Stimulated activated CD8-positive, alpha-beta memory T cell treated with anti-CD3 and anti-CD28 coated beads, Interleukin-15, amount 100 ng/mL, for 24 hours (primary cell): ENCODE measurements around the gene FKBP14.

Experiments
- DNase-seq: peaks from one replicate; pipeline ENCODE4 v3.0.0-alpha.2; 2020; ENCODE audit warnings: low read depth

FKBP14 gene

GRCh38 chr7:30032310-30033125 lies 6.0 kb upstream of the FKBP14 start:
- no peak for DNase-seq

GRCh38 chr7:30029696-30030095 lies 3.2 kb upstream of the FKBP14 start:
- no peak for DNase-seq

GRCh38 chr7:30028749-30029635 lies 2.5 kb upstream of the FKBP14 start:
- no peak for DNase-seq

- DNase-seq, result peak; percentile 83
These were observed 1.8 kb upstream of the FKBP14 start, which contains the start of gene PLEKHA8 for GRCh38 chr7:30028216-30028748. PLEKHA8 (plus strand) TSS chr7:30028412; CDS start chr7:30028763, 351 bp downstream.

GRCh38 chr7:30027740-30028215 lies 1.3 kb upstream of the FKBP14 start:
- DNase-seq, result no peak

GRCh38 chr7:30027065-30027456 lies 559 bp upstream of the FKBP14 start:
- no peak for DNase-seq

GRCh38 chr7:30023524-30023923 lies 3.0 kb downstream of the FKBP14 start:
- no peak for DNase-seq

- no peak for DNase-seq
These were observed 3.5 kb downstream of the FKBP14 start for GRCh38 chr7:30022991-30023390.

GRCh38 chr7:30020535-30020934 lies 6.0 kb downstream of the FKBP14 start:
- no peak for DNase-seq

- DNase-seq, result no peak
These were observed 6.5 kb downstream of the FKBP14 start for GRCh38 chr7:30019960-30020359.

GRCh38 chr7:30019387-30019786 lies 7.1 kb downstream of the FKBP14 start:
- DNase-seq, result no peak

- no peak for DNase-seq
These were observed 8.1 kb downstream of the FKBP14 start for GRCh38 chr7:30018451-30018850.

GRCh38 chr7:30012757-30013156 lies 13.7 kb downstream of the FKBP14 start:
- DNase-seq, result no peak

GRCh38 chr7:30010021-30010420 lies 16.5 kb downstream of the FKBP14 start:
- no peak for DNase-seq

- DNase-seq, result no peak
These were observed 21.0 kb downstream of the FKBP14 start for GRCh38 chr7:30005464-30005863.

GRCh38 chr7:30003098-30003497 lies 23.4 kb downstream of the FKBP14 start:
- no peak for DNase-seq

- no peak for DNase-seq
These were observed 24.5 kb downstream of the FKBP14 start for GRCh38 chr7:30001998-30002397.

- no peak for DNase-seq
These were observed 28.0 kb downstream of the FKBP14 start for GRCh38 chr7:29998489-29998888.

GRCh38 chr7:29996321-29996720 lies 30.2 kb downstream of the FKBP14 start:
- DNase-seq, result no peak

- no peak for DNase-seq
These were observed 30.9 kb downstream of the FKBP14 start for GRCh38 chr7:29995652-29996051.

- no peak for DNase-seq
These were observed 33.4 kb downstream of the FKBP14 start for GRCh38 chr7:29993140-29993539.

GRCh38 chr7:29991937-29992336 lies 34.6 kb downstream of the FKBP14 start:
- DNase-seq, result no peak

- DNase-seq, result no peak
These were observed 35.6 kb downstream of the FKBP14 start for GRCh38 chr7:29990931-29991330.
